Measurements from ENCODE around the gene FBXL17.
"Not testable (repeated sequence)": the region's sequence is repeated elsewhere in the genome, so short reads cannot be mapped to it uniquely, and the experiment has no call there.

Gene FBXL17

DNA sequence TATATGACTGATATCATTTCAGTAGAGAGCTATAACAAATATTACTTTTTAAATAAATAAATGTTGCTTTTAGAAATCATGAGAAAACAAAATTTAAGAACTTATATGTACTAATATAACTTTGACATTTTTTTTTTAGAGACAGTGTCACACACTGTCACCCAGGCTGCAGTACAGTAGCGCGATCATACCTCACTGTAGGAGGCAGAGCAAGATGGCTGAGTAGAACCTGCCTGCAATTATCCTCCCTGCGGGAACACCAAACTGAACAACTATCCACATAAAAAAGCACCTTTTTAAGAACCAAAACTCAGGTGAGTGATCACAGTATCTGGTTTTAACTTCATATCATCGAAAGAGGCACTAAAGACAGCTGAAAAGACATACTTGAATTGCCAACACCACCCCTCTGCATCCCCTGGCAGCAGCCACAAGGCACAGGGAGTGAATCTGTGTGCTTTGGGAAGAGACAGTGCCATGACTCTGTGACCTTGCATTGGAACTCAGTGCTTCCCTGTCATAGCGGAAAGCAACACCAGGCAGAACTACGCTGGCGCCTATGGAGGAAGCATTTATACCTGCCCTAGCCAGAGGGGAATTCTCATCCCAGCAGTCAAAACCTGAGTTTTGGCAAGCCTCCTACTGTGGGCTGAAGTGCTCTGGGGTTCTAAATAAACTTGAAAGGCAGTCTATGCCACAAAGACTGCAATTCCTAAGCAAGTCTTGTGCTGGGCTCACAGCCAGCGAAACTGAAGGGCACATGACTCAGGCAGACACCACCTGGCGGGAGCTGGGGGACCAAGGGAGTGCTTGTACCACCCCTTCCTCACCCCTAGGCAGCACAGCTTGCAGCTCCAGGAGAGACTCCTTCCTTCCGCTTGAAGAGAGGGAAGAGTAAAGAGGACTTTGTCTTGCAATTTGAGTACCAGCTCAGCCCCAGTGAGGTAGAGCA lies 142.7 kb downstream of the FBXL17 start:
- no peak for DNase-seq

GRCh38 chr5:108238461-108238860 lies 143.4 kb downstream of the FBXL17 start:
- DNase-seq, result no peak

DNA sequence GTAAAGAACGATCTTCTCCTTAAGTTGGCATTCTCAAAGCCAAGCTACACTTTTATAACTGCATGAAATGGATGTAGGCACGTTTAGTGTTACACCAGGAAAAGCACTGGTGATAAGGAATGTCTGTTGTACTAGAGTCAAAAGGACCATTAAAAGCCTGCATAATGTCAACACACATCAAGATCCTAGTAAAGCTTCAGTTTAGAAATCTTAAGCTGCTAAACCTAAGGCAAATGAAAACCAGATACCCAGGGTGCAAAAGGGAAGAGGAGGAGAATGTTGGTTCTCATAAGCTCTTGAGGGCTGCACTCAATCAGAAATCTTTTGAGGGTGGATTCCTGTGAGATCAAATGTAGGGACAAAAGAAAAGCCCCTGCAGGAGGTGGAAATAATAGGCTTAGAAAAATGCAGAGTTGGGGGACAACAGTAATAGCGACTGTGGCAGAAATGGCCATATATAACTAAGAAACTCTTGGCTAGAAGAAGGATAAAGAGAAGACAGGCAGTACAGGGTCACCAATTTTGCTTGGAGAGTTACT lies 148.2 kb downstream of the FBXL17 start:
- DNase-seq, result no peak

- DNase-seq, result no peak
These were observed 149.1 kb downstream of the FBXL17 start for GRCh38 chr5:108232805-108233204.

DNA sequence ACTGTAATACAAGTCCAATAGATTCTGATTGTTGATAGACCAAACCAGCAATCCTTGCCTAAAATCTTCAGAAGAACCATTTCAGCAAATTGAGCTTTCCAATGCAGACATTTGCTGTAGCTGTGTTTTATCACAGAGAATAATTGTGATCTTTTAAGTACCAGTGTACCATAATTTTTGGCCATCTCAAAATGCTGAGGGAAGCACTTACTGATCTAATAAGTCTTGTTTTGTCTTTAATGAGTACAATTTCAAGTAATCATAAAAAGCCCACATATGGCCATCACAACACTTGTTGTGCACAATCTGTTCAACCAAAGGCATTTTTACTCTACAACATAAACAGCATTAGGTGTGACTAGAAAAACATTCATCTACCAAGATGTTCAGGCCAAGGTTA lies 159.9 kb downstream of the FBXL17 start:
- DNase-seq, result no peak

DNA sequence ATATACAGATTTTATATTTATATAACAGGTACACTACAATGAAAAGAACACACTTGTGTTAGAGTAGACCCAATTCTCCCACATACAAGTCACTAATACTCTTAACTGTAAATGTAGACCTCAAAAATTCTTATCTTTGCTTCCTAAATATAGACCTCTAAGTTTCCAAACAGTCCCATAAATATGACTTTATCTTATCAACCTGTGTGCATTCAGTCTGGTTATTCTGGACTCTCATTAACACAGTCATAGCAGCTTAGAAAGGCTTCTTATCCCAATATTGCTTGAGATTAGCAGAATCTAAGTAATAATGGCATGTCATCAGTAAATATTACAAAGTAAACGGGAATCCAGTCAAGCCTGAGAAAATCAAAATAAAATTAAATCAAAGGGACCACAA lies 161.1 kb downstream of the FBXL17 start:
- no peak for DNase-seq

DNA sequence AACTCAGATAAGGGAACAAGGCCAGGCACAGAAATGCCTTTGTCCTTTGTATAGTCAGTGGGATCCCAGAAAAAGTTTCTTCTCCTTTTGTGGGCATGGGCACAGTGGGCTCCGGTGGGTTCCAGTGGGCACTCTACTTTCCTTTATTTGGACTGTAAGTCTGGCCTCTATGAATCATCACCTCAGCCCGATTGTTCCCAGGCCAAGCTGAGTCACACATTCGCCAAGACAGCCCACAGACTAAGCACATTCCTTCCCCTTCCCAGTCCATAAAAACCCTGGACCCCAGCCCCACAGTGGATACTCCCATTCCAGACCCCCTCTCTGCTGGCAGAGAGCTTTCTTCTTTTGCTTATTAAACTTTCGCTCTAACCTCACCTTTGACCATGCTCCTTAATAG lies 165.0 kb downstream of the FBXL17 start:
- DNase-seq, result no peak

GRCh38 chr5:108214857-108215256 lies 167.0 kb downstream of the FBXL17 start:
- no peak for DNase-seq

GRCh38 chr5:108212775-108213346 lies 169.0 kb downstream of the FBXL17 start:
- peak; percentile 49 for DNase-seq

GRCh38 chr5:108206707-108207106 lies 175.2 kb downstream of the FBXL17 start:
- no peak for DNase-seq

DNA sequence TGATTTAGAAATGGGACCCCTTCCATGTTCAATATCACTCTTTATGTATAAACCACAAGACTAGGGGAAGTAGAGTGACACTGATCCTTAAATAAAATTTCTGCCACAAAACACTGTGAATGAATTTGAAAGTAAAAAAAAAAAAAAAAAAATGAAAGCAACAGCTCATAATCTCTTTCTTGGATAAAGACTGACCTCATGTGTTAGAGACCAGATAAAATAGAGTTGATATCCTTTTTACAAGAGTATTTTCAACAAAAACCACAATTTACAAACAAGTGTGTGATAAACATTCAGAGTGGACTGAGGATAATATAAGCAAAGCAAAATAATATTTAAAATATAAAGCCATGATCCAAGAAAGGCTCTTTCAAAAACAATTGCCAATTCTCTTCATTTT lies 180.2 kb downstream of the FBXL17 start:
- peak; percentile 16 for DNase-seq

DNA sequence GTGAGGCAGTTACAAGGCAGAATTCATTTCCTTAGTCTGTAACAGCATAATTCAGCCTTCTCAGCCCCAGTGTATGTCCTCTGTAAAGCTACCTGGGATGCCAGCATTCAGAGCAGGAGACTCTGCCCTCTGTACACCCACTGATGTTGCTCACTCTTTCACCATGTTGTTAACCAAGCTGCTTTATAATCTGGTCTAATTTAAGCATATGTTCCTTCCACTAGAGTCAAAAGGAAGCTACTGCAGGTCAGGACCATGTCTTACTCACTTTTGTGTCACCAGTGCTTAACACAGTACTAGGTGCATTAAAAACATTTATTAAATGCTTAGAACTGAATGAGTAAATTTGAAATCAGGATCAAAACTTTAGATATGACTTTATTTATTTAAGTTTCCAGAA lies 185.6 kb downstream of the FBXL17 start:
- DNase-seq, result no peak

- no peak for DNase-seq
These were observed 188.7 kb downstream of the FBXL17 start for GRCh38 chr5:108193021-108193795.

- DNase-seq, result no peak
These were observed 197.0 kb downstream of the FBXL17 start for GRCh38 chr5:108184940-108185339.

DNA sequence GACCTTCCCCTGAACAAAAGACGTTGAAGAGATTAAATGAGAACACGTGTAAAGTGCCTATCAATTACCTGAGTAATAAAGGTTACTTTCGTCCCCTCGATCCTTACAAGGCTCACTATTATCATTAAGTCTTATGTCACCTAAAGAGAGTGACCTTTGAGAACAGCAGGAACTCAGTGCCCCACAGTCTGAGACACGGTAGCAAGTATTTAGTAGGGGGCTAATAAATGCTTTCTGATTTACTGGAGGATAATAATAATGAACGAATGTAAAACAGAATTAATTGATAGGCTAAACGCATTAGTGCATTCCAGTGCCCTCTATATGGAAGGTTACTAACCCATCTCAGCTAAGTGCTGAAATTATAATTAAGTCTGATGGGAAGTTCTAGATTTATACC lies 199.9 kb downstream of the FBXL17 start:
- no peak for DNase-seq

DNA sequence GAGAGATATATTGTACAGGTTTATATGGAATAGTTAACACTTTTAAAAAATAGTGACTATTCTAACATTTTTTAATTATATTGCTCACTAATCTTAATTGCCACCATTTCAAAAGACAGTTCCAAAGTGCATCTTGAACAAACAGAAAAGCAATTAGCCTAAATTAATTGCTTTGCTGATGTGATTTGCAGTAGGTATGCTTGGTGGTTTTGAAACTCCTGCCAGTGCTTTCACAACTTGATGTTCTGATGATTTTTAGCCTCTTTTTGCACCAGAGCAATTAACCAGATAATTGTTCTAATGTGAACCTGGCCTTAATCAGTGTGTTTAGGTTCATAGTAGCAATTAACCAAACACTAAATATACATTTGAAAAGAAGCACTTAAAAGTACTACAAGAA lies 207.6 kb downstream of the FBXL17 start:
- DNase-seq, result no peak

DNA sequence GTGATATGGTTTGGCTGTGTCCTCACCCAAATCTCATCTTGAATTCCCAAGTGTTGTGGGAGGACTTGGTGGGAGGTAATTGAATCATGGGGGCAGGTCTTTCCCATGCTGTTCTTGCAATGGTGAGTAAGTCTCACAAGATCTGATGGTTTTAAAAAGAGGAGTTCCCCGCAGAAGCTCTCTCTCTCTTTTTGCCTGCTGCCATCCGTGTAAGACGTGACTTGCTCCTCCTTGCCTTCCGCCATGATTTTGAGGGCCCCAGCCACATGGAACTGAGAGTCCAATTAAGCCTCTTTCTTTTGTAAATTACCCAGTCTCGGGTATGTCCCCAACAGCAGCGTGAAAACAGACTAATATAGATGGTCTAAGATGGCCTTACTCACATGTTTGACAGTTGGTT lies 210.1 kb downstream of the FBXL17 start:
- no peak for DNase-seq

- no peak for DNase-seq
These were observed 213.0 kb downstream of the FBXL17 start for GRCh38 chr5:108168915-108169314.

GRCh38 chr5:108167174-108167573 lies 214.7 kb downstream of the FBXL17 start:
- no peak for DNase-seq

DNA sequence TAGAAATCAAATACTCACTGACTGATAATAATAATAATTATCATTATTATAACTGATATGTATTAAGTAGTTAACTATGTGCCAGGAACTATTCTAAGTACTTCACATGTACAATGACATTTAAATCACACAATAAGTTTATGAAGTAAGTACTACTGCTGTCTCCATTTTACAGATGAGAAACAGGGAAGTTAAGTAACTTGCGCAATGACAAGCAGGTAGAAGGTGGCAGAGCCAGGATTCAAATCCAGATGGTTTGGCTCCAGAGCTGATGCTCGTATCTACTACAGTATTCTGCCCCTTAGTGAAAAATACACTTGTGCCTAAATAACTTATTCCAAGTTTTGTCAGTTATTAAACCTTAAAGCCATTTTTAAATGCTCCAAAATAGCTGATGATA lies 217.3 kb downstream of the FBXL17 start:
- no peak for DNase-seq

DNA sequence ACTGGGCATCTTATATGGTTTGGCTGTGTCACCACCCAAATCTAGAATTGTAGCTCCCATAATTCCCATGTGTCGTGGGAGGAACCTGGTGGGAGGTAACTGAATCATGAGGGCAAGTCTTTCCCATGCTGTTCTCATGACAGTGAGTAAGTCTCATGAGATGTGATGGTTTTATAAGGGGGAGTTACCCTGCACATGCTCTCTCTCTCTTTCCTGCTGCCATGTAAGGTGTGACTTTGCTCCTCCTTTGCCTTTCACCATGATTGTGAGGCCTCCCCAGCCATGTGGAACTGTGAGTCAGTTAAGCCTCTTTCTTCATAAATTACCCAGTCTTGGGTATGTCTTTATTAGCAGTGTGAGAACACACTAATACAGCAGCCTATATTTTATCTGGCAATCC lies 229.0 kb downstream of the FBXL17 start:
- not testable (repeated sequence) for DNase-seq

- no peak for DNase-seq
These were observed 232.5 kb downstream of the FBXL17 start for GRCh38 chr5:108149369-108149768.

DNA sequence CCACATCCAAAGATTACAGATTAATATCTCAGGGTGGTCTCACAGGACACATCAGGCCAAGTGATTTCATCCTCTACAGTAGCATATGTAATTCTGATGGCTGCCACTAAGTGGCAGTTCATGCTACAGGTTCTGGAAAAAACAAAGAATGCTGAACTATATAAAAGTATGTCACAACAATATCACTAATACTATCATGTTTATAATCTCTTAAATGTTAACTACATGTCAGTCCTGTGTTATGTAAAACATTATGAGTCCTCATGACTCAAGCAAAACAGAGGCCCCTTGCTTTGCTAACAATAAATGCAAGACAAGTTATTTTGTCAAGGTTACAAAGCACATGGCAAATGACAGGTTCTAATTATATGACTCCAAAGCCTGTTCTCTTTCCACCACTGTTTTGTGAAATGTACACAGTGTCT lies 233.2 kb downstream of the FBXL17 start:
- DNase-seq, result peak; percentile 5

All from hematopoietic multipotent progenitor cell treated with erythropoietin and hydrocortisone succinate and interleukin-3 and kit ligand, for 8 days (in vitro differentiated cells).